ENCODE results near the gene WNK1. TPM values are rescaled to one million over a fixed set of nuclear protein-coding genes. Genes with fewer than 3 reads are reported as not detected.

WNK1 gene
- total and polyA plus RNA-seq, 2 donors (not counting 3 experiments of a cell fraction or from before 2014, with no cell fraction given): 46.3 to 108 TPM

GRCh38 chr12:826331-826730 lies 74.0 kb downstream of the WNK1 start:
- H2AFZ ChIP-seq (ENCODE audit: low read depth, low read length): no peak overlapping the region
- H3K27me3 ChIP-seq (ENCODE audit: control insufficient read depth in 2 of 2, insufficient read depth in 2 of 2, low read length in 2 of 2): no peaks in the 10 kb centered on the region
- dilution Hi-C loops (cut with MboI; ENCODE audit: extremely low pct_ligation_motif_present, low sequenced_read_pairs): no loop called here
- H3K4me3 ChIP-seq (replicated peaks in 1 of 3; ENCODE audit: insufficient read depth in 1 of 3, low read depth in 1 of 3, low read length in 3 of 3): no peak overlapping the region
- no peak overlapping the region for H3K27ac ChIP-seq (ENCODE audit: insufficient read depth, low read depth, low read length)
- ChIA-PET CTCF (no interaction called here), POLR2A (no interaction called here)
- H3K9ac ChIP-seq (replicated peaks; ENCODE audit: extremely low read depth, insufficient read depth, low read length): no peak overlapping the region
- peaks cover 28% of the 10 kb centered on the region for H3K79me2 ChIP-seq (ENCODE audit: control insufficient read depth, insufficient read depth, low read length)
- TF ChIP-seq MYC (IDR thresholded peaks at IDR 0.05; ENCODE audit: low read depth, low read length) (no peak), POLR2AphosphoS5 (IDR thresholded peaks at IDR 0.05; ENCODE audit: insufficient read depth, low read depth, low read length) (no peak), GATA2 (IDR thresholded peaks at IDR 0.05; ENCODE audit: insufficient read depth, insufficient read length, low read depth, low read length) (no peak), CTCF (IDR thresholded peaks at IDR 0.05; ENCODE audit: extremely low read depth in 1 of 2, insufficient read depth in 1 of 2, low read depth in 1 of 2, low read length in 2 of 2) (no peak), MAX (IDR thresholded peaks at IDR 0.05; ENCODE audit: insufficient read depth, insufficient read length) (no peak), JUN (IDR thresholded peaks at IDR 0.05; ENCODE audit: borderline replicate concordance, insufficient read depth, insufficient read length, low read depth) (no peak), FOS (IDR thresholded peaks at IDR 0.05; ENCODE audit: borderline replicate concordance, insufficient read depth, low read length) (no peak), EZH2 (IDR thresholded peaks at IDR 0.05; ENCODE audit: borderline replicate concordance, low read depth, low read length, severe bottlenecking) (no peak), POLR2A (IDR thresholded peaks at IDR 0.05; ENCODE audit: low read depth, low read length) (no peak)
- DNase-seq (ENCODE audit: low read depth, low spot score): no peak
- FAIRE-seq: no peak
- H3K4me2 ChIP-seq (ENCODE audit: insufficient read depth, low read length): no peak overlapping the region
- H3K9me3 ChIP-seq (replicated peaks; ENCODE audit: control insufficient read depth, insufficient read depth, low read length): no peaks in the 10 kb centered on the region
- peaks cover 8% of the 10 kb centered on the region for H4K20me1 ChIP-seq (replicated peaks; ENCODE audit: control insufficient read depth, extremely low read depth, insufficient read depth, low read length)
- H3K36me3 ChIP-seq (ENCODE audit: control insufficient read depth in 2 of 2, extremely low read depth in 1 of 2, insufficient read depth in 2 of 2, low read length in 2 of 2): peaks cover 7 to 10% of the 10 kb centered on the region in 2 experiments
- H3K4me1 ChIP-seq (ENCODE audit: control insufficient read depth, extremely low read depth, insufficient read depth, low read length): no peaks in the 10 kb centered on the region
- H3K9me1 ChIP-seq (replicated peaks; ENCODE audit: control insufficient read depth, extremely low read depth, insufficient read depth, low read length): no peaks in the 10 kb centered on the region
- intact Hi-C loops (cut with micrococcal nuclease): no loop called here
- no TSS peak for BruUV-seq (replicated peaks)

Data from endothelial cell of umbilical vein (primary cell).